Gastrocnemius medialis (tissue), 4 donors: ENCODE results near the gene ATF3. TPM values are rescaled to one million over a fixed set of nuclear protein-coding genes. Genes with fewer than 3 reads are reported as not detected.

Source experiments
- ATAC-seq, 2 donors: fragments of 150-250 bp; one replicate each; pipeline ENCODE4 v1.9.1; 2016
- DNase-seq, 2 donors: peaks; one replicate each; pipeline ENCODE4 v3.0.0-alpha.2; 2019
- H3K27ac ChIP-seq, 4 donors: fragments of 200-600 bp; sonication (generic); 1 replicate in 1 of 4; 2 replicates in 3 of 4; pipeline ENCODE4 v1.5.1; 2016 to 2018; ENCODE audit warnings: mild to moderate bottlenecking in 2 of 4, moderate library complexity in 1 of 4
- H3K27me3 ChIP-seq, 3 donors: fragments of 200-600 bp; sonication (generic) in 2 of 3; 1 replicate in 1 of 3; 2 replicates in 2 of 3; pipeline versions ENCODE4 v1.5.1 to v1.6.0; 2016 to 2019; ENCODE audit warnings: mild to moderate bottlenecking in 1 of 3, moderate library complexity in 1 of 3
- H3K36me3 ChIP-seq, 2 donors: fragments of 200-600 bp; sonication (generic) in 1 of 2; one replicate each; pipeline ENCODE4 v1.5.1; 2017 to 2018
- H3K4me1 ChIP-seq, 2 donors: fragments of 200-600 bp; sonication (generic) in 1 of 2; one replicate each; pipeline ENCODE4 v1.5.1; 2016 to 2017; ENCODE audit warnings: mild to moderate bottlenecking in 2 of 2
- H3K4me3 ChIP-seq, 4 donors: fragments of 200-600 bp; sonication (generic) in 3 of 4; 1 replicate in 1 of 4; 2 replicates in 3 of 4; pipeline ENCODE4 v1.5.1; 2016 to 2019; ENCODE audit warnings: mild to moderate bottlenecking in 2 of 4
- H3K9me3 ChIP-seq, 3 donors: fragments of 200-600 bp; sonication (generic) in 2 of 3; 1 replicate in 1 of 3; 2 replicates in 2 of 3; pipeline ENCODE4 v1.5.1; 2016 to 2019
- CTCF ChIP-seq, 5 experiments: fragments of 450-650 bp in 3 of 5; fragments of 200-600 bp in 2 of 5; sonication (generic) in 2 of 5; IDR thresholded peaks in 4 of 5; conservative IDR thresholded peaks in 1 of 5; 1 replicate in 4 of 5; 2 replicates in 1 of 5; pipeline ENCODE4 v1.5.1; 2016 to 2019; ENCODE audit warnings: antibody characterized with exemption in 5 of 5, mild to moderate bottlenecking in 3 of 5, moderate library complexity in 3 of 5
- POLR2A ChIP-seq, 2 donors: fragments of 450-650 bp; IDR thresholded peaks; one replicate each; pipeline ENCODE4 v1.6.1; 2017; ENCODE audit warnings: antibody characterized with exemption in 2 of 2, mild to moderate bottlenecking in 2 of 2, moderate library complexity in 2 of 2
- in situ Hi-C, 4 donors: fragments of 200-750 bp; cut with MboI; loops; one replicate each; pipeline versions ENCODE4 v1.15.0 to v1.8.0; 2017; ENCODE audit warnings: low sequenced_read_pairs in 4 of 4
- intact Hi-C: fragments of 100-400 bp; cut with DNase I; formaldehyde crosslinking; loops from one replicate; pipeline ENCODE4 v1.15.1; 2023; ENCODE audit warnings: low total_unique reads
- total RNA-seq, 4 donors: library from RNA; depleted of rRNA; stranded (reverse); fragments of >200 nt; gene quantifications; one replicate each; pipeline versions ENCODE4 v1.1.0 to v1.2.3, GENCODE V29; 2016

ATF3 gene
- total RNA-seq, 4 donors from 2014 or later: 1.9 to 7.4 (median 7.2) TPM

GRCh38 chr1:212613440-212614335, 5.1 kb downstream of the ATF3 start:
- in situ Hi-C loops (no loop called here), intact Hi-C loops (no loop called here)
- no peak overlapping the region for H3K27ac ChIP-seq

GRCh38 chr1:212614453-212615200, 6.1 kb downstream of the ATF3 start:
- Histone ChIP-seq H3K4me3 (no peak overlapping the region), H3K27ac (no peak overlapping the region), H3K9me3 (no peaks in the 10 kb centered on the region), H3K4me1 (peaks cover 0 to 9% of the 10 kb centered on the region in 2 donors), H3K27me3 (no peaks in the 10 kb centered on the region), H3K36me3 (peaks cover 3 to 51% of the 10 kb centered on the region in 2 donors)
- ATAC-seq (no peak), DNase-seq (no peak)
- intact Hi-C loops (no loop called here), in situ Hi-C loops (no loop called here)
- TF ChIP-seq POLR2A (IDR thresholded peaks at IDR 0.05) (no peak), CTCF (IDR thresholded peaks at IDR 0.05 in 4 of 5, conservative IDR thresholded peaks at IDR 0.05 in 1 of 5) (no peak)

More at GRCh38 chr1:212613440-212614335, 5.1 kb downstream of the ATF3 start:
- no peaks in the 10 kb centered on the region for H3K9me3 ChIP-seq
- H3K4me1 ChIP-seq: peaks cover 0 to 11% of the 10 kb centered on the region in 2 donors
- DNase-seq: no peak
- no peak overlapping the region for H3K4me3 ChIP-seq
- H3K36me3 ChIP-seq: peaks cover 3 to 41% of the 10 kb centered on the region in 2 donors
- no peak for ATAC-seq
- H3K27me3 ChIP-seq: no peaks in the 10 kb centered on the region
- no peak for TF ChIP-seq CTCF (IDR thresholded peaks at IDR 0.05 in 4 of 5, conservative IDR thresholded peaks at IDR 0.05 in 1 of 5)
- no peak for TF ChIP-seq POLR2A (IDR thresholded peaks at IDR 0.05)

- no peaks in the 10 kb centered on the region for H3K9me3 ChIP-seq
- H3K27ac ChIP-seq: no peak overlapping the region
- intact Hi-C loops (no loop called here), in situ Hi-C loops (no loop called here)
- H3K27me3 ChIP-seq: no peaks in the 10 kb centered on the region
- no peak overlapping the region for H3K4me3 ChIP-seq
- TF ChIP-seq POLR2A (IDR thresholded peaks at IDR 0.05) (no peak), CTCF (IDR thresholded peaks at IDR 0.05 in 4 of 5, conservative IDR thresholded peaks at IDR 0.05 in 1 of 5) (no peak)
- DNase-seq: no peak
- H3K4me1 ChIP-seq: peaks cover 0 to 4% of the 10 kb centered on the region in 2 donors
- peaks cover 3 to 56% of the 10 kb centered on the region in 2 donors for H3K36me3 ChIP-seq
- ATAC-seq: no peak
These were observed 6.6 kb downstream of the ATF3 start for GRCh38 chr1:212615201-212615470.

GRCh38 chr1:212618466-212619210, 10.1 kb downstream of the ATF3 start:
- ATAC-seq (no peak), DNase-seq (no peak)
- Histone ChIP-seq H3K4me1 (no peaks in the 10 kb centered on the region), H3K9me3 (no peaks in the 10 kb centered on the region), H3K27me3 (no peaks in the 10 kb centered on the region), H3K36me3 (peaks cover 3 to 62% of the 10 kb centered on the region in 2 donors), H3K4me3 (no peak overlapping the region), H3K27ac (no peak overlapping the region)
- intact Hi-C loops: no loop called here
- TF ChIP-seq CTCF (IDR thresholded peaks at IDR 0.05 in 4 of 5, conservative IDR thresholded peaks at IDR 0.05 in 1 of 5): no peak
- no peak for TF ChIP-seq POLR2A (IDR thresholded peaks at IDR 0.05)
- in situ Hi-C loops: no loop called here
